GM19455 (cell line): ENCODE data around the gene FXYD5.

ENCODE experiments used
- ATAC-seq: cut with Tn5 transposase; IDR thresholded peaks from one replicate; pipeline ENCODE4 v1.9.1; 2021; ENCODE audit not compliant: unreplicated experiment

The FXYD5 gene

GRCh38 chr19:35154525-35155406 is at the start of gene FXYD5:
FXYD5 (plus strand) TSS chr19:35154735; CDS start chr19:35155551, 816 bp downstream.
- ATAC-seq: no peak

- no peak for ATAC-seq
Measured at GRCh38 chr19:35105047-35105410, 49.5 kb upstream of the FXYD5 start.

- no peak for ATAC-seq
Measured at GRCh38 chr19:35105411-35106290, 48.9 kb upstream of the FXYD5 start.

GRCh38 chr19:35106291-35106583 is 48.3 kb upstream of the FXYD5 start:
- no peak for ATAC-seq

GRCh38 chr19:35106898-35107541 is 47.5 kb upstream of the FXYD5 start:
- no peak for ATAC-seq

- ATAC-seq: no peak
Measured at GRCh38 chr19:35107545-35107944, 47.0 kb upstream of the FXYD5 start.

- ATAC-seq: no peak
Measured at GRCh38 chr19:35108730-35109129, 45.8 kb upstream of the FXYD5 start.

- ATAC-seq: no peak
Measured at GRCh38 chr19:35109395-35110112, 45.0 kb upstream of the FXYD5 start.

- ATAC-seq: no peak
Measured at GRCh38 chr19:35110974-35111373, 43.6 kb upstream of the FXYD5 start.

- no peak for ATAC-seq
Measured at GRCh38 chr19:35112995-35113688, 41.4 kb upstream of the FXYD5 start.

- ATAC-seq: no peak
Measured at GRCh38 chr19:35114353-35115176, 40.0 kb upstream of the FXYD5 start.

GRCh38 chr19:35115177-35115951 is 39.2 kb upstream of the FXYD5 start, which contains the start of gene FXYD3:
FXYD3 (plus strand) TSS chr19:35115823; CDS start chr19:35119377, 3,554 bp downstream.
- ATAC-seq: no peak

GRCh38 chr19:35116072-35116801 is 38.3 kb upstream of the FXYD5 start:
- ATAC-seq: no peak

- no peak for ATAC-seq
Measured at GRCh38 chr19:35117116-35117515, 37.4 kb upstream of the FXYD5 start.

- no peak for ATAC-seq
Measured at GRCh38 chr19:35117799-35118198, 36.7 kb upstream of the FXYD5 start.

- ATAC-seq: no peak
Measured at GRCh38 chr19:35118268-35119020, 36.1 kb upstream of the FXYD5 start.

- ATAC-seq: no peak
Measured at GRCh38 chr19:35119091-35119490, 35.4 kb upstream of the FXYD5 start.
